Kidney epithelial cell (primary cell): ENCODE data around the gene TMEM30B. TPM values are rescaled to one million over a fixed set of nuclear protein-coding genes. Genes with fewer than 3 reads are reported as not detected.
A peak's percentile ranks its signal among the peaks of the same experiment; 100 is the strongest.

Source experiments
- DNase-seq: peaks from one replicate; pipeline ENCODE4 v3.0.0-alpha.2; 2010; ENCODE audit warnings: low read depth
- H3K27me3 ChIP-seq: 2 replicates; pipeline ENCODE4 v1.6.0; 2011; ENCODE audit warnings: low read length; ENCODE audit not compliant: control insufficient read depth, insufficient read depth
- H3K36me3 ChIP-seq: 2 replicates; pipeline ENCODE4 v1.5.1; 2011; ENCODE audit warnings: low read length; ENCODE audit not compliant: control insufficient read depth, insufficient read depth
- H3K4me3 ChIP-seq: 2 replicates; pipeline ENCODE4 v1.5.1; 2011; ENCODE audit warnings: low read depth, mild to moderate bottlenecking, control low read depth, low read length
- CTCF ChIP-seq: IDR thresholded peaks from 2 replicates; pipeline ENCODE4 v1.5.1; 2011; ENCODE audit warnings: mild to moderate bottlenecking, moderate library complexity, low read length, control low read depth, inconsistent platforms; ENCODE audit not compliant: insufficient read depth, poor library complexity, severe bottlenecking
- total RNA-seq: library from RNA; depleted of rRNA; stranded (reverse); fragments of >200 nt; gene quantifications from 2 replicates; pipeline ENCODE4 v1.2.3, GENCODE V29; 2015

Gene TMEM30B
- total RNA-seq, 1 donor from 2014 or later, result 11.3 TPM

- no peak for DNase-seq
- H3K36me3 ChIP-seq, result no peaks in the 10 kb centered on the region
- H3K27me3 ChIP-seq, result peaks cover 2% of the 10 kb centered on the region
- H3K4me3 ChIP-seq, result no peak overlapping the region
- peak; percentile 74 for TF ChIP-seq CTCF
Measured at GRCh38 chr14:61296719-61297502, 15.8 kb upstream of the TMEM30B start.

DNA sequence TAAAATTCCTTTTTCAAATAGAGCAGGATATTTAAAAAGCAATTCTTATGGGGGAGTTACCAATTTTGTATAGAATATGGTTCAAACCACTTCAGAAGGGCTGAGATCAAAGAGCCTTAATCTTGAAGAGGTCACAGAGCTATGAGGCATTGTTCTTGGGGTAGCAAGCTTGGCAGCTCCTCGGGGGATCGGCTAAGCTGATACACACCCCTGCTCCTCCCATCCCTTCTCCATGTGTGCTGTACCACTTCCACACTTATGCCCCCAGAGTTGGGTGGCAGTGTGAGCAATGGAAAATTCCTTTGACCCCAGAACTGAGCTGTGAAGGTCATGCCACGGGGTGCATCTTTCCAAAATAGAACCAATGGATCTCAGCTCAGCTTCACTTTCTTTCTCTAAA, 15.0 kb upstream of the TMEM30B start:
- TF ChIP-seq CTCF, result no peak
- H3K4me3 ChIP-seq, result no peak overlapping the region
- H3K27me3 ChIP-seq, result peaks cover 2% of the 10 kb centered on the region
- no peaks in the 10 kb centered on the region for H3K36me3 ChIP-seq
- no peak for DNase-seq

DNA sequence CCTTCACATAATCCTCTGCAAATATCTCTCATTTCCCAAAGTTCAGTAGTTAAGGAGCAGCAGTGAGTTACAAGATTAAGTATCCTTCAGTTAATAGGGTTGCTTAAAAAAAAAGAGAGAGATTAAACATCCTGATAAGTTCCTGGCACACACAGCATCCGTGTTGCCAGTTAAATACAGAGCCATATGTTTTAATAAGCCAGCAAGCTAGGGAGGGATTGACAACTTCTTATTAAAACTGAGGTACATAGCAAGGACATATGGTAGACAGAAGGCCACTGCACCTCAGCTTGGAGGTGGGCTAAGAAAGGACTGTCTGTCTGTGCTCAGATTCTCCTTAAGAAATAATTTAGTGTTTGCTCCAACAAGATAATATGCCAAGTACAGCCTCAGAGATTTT, 9.6 kb upstream of the TMEM30B start:
- DNase-seq, result no peak
- TF ChIP-seq CTCF, result no peak
- H3K27me3 ChIP-seq, result no peaks in the 10 kb centered on the region
- no peak overlapping the region for H3K4me3 ChIP-seq
- no peaks in the 10 kb centered on the region for H3K36me3 ChIP-seq

DNA sequence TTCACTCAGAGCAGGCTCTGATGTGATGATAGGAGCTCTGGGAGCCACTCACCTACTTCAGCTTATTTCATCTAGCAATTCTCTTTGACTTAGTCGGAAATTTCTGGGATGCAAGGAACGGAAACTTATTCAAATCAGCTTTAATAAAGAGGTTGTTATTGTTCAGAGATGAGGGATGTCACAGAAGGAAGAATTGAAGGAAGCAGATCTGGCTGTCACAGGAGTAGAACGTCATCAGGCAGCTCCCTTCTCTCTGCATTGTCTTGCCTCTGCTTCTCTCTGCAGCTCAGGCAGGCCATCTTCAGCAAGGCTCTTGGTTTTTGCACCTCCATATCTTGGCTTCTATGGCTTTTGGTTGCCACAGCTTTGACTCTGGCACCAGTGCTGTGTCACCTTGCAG, 7.6 kb upstream of the TMEM30B start:
- Histone ChIP-seq H3K27me3 (no peaks in the 10 kb centered on the region), H3K36me3 (no peaks in the 10 kb centered on the region), H3K4me3 (no peak overlapping the region)
- no peak for TF ChIP-seq CTCF
- no peak for DNase-seq

- Histone ChIP-seq H3K4me3 (no peak overlapping the region), H3K36me3 (no peaks in the 10 kb centered on the region), H3K27me3 (no peaks in the 10 kb centered on the region)
- TF ChIP-seq CTCF, result no peak
- no peak for DNase-seq
Measured at GRCh38 chr14:61288228-61288627, 7.1 kb upstream of the TMEM30B start.

DNA sequence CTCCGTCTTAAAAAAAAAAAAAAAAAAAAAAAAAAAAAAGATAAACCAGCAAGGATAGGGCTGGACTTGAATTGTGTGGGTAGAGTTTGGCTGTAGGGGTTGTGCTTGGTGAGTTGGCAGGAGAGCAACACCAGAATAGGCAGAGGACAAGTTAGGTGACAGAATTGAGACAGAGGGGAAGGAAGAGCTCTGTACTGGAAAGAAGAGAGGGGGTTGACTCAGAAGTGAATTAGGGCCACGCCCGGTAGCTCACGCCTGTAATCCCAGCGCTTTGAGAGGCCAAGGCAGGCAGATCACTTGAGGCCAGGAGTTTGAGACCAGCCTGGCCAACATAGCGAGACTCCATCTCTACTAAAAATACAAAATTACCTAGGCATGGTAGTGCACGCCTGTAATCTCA, 6.1 kb upstream of the TMEM30B start:
- no peaks in the 10 kb centered on the region for H3K27me3 ChIP-seq
- no peaks in the 10 kb centered on the region for H3K36me3 ChIP-seq
- no peak for TF ChIP-seq CTCF
- no peak for DNase-seq
- no peak overlapping the region for H3K4me3 ChIP-seq
